Measurements from ENCODE around the gene LYPD3.

DNA sequence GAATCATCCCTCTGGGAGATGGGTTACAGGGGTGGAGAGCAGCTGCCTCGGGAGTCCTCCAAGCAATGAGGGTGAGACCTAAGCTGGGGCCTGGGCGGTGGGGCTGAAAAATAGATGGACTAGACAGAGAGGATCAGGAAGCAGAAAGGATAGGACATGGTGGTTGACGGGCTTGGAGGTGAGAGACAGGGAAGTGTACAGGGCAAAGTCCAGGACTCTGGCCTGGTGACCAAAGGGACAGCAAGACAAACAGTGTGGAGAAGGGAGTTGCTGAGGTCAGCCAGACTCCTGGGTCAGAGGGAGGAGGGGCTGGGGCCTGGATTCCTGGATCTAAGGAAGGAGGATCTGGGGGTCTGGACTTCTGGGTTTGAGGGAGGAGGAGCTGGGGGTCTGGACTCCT is 33.6 kb upstream of the LYPD3 start:
- TF ChIP-seq, protein P1, sequence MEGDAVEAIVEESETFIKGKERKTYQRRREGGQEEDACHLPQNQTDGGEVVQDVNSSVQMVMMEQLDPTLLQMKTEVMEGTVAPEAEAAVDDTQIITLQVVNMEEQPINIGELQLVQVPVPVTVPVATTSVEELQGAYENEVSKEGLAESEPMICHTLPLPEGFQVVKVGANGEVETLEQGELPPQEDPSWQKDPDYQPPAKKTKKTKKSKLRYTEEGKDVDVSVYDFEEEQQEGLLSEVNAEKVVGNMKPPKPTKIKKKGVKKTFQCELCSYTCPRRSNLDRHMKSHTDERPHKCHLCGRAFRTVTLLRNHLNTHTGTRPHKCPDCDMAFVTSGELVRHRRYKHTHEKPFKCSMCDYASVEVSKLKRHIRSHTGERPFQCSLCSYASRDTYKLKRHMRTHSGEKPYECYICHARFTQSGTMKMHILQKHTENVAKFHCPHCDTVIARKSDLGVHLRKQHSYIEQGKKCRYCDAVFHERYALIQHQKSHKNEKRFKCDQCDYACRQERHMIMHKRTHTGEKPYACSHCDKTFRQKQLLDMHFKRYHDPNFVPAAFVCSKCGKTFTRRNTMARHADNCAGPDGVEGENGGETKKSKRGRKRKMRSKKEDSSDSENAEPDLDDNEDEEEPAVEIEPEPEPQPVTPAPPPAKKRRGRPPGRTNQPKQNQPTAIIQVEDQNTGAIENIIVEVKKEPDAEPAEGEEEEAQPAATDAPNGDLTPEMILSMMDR (IDR thresholded peaks at IDR 0.05) = no peak
- no peak for TF ChIP-seq POLR2A (IDR thresholded peaks at IDR 0.05)

Data from Peyer's patch (tissue), 4 donors.